ENCODE results near the gene TLR8.
A peak's percentile ranks its signal among the peaks of the same experiment; 100 is the strongest.
"Not testable (repeated sequence)": the region's sequence is repeated elsewhere in the genome, so short reads cannot be mapped to it uniquely, and the experiment has no call there.

Gene TLR8

DNA sequence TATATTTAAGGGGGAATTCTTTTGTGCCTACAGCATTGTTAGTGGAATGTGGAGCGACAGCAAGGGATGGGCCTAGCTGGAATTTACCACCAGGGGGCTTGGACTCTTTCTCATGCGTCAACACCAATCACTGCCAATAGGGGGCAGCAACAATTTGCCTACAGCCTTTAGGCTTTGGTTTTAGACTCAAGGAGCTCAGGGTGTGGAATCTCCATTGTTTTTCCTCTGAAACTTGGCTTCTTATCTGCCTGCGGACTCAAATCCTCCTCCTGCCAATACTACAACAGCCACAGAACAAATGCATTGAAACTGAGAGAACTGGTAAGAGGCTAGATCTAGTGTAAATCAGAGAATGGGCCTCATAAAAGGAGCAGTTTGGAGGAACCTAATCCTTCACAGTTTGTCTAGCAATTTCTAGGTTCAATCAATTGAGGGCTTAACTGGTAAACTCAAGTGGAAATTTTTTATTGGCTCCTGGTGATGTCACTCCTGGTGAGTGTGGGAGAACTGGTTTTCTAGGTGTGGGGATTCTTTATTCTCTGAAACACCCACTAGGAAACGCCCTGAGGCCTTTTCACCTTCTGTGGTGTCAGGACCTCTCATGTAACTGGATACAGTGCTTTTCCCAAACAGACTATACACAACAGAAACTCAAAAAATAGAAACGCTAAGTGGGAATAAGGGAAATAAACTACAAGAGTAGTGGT lies 40.6 kb downstream of the TLR8 start:
- ATAC-seq (peak; percentile 10), DNase-seq (peak; percentile 76)

GRCh38 chrX:12947545-12948235 lies 41.3 kb downstream of the TLR8 start:
- DNase-seq (no peak), ATAC-seq (no peak)

DNA sequence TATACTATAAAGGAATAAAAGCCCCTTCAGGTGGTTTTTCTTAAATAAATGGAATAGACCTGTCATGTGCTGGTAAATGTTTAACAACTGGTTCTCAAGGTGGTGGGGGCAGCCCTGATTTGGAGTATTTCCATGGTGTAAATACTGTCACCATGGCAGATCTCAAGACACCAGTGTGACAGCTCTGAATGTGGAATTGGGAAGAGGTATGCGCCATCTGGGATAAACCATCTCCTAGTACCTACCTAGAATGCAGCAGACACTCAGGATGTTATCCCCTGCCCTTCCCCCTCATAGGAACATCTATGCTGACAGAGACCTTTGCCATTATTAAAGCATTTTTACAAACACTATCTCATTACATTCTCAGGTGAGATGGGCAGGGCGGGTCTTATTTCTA lies 42.1 kb downstream of the TLR8 start:
- ATAC-seq = no peak
- no peak for DNase-seq

GRCh38 chrX:12949205-12949926 lies 42.9 kb downstream of the TLR8 start:
- DNase-seq (no peak), ATAC-seq (no peak)

DNA sequence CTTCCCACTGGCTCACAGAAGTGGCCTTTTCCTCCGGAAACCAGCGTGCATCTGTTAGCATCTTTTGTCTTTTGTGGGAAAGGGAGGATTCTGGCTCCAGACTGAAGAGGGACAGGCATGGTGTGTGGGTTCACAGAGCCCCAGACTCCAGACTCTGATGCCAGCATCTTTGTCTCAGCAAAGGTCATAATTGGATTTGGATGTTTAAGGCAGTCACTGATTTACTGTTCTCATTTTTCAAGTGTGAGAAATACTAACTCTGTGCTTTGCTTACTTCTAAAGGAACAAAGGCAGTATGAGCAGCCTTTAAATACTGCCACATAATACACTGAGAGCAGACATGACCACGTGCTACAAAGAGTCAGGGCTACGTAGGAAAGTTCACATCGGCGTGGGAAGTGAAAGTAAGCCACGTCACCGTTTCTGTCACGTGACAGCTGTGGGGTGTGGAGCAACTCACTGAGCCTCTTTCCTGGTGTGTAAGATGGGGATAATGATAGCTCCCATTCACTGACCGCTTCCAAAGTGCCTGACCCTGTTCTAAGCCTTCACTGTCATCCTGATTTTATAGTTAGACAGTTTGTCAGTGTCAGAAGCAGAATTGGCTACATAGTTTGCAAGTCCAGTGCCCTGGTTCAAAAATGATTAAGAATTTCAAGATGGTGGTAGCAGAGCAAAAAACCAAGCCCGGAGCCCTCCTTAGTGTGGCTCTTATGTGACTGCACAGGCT lies 43.7 kb downstream of the TLR8 start:
- DNase-seq = peak; percentile 83
- ATAC-seq = peak; percentile 53

- ATAC-seq (peak; percentile 75), DNase-seq (peak; percentile 73)
These were observed 44.6 kb downstream of the TLR8 start for GRCh38 chrX:12950851-12951594.

GRCh38 chrX:12951595-12951975 lies 45.2 kb downstream of the TLR8 start:
- ATAC-seq (no peak), DNase-seq (no peak)

GRCh38 chrX:12953420-12953819 lies 47.0 kb downstream of the TLR8 start:
- DNase-seq (no peak), ATAC-seq (no peak)

DNA sequence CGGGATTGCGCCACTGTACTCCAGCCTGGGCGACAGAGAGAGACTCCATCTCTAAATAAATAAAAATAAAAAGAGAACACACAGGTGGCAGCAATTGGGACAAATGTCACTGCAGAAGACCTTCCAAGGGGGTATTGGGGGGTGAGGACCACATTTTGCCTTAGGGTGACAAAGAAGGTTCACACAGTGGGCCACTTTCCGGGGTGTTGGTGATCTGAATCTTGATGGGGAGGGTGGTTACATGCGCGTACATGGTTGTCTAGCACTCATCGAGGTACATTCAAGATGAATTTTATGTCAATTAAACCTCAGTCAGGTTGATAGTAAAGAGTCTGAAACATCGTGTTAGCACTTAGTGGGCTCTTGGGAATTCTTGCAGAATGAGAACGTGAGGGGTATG lies 48.0 kb downstream of the TLR8 start:
- ATAC-seq = no peak
- no peak for DNase-seq

DNA sequence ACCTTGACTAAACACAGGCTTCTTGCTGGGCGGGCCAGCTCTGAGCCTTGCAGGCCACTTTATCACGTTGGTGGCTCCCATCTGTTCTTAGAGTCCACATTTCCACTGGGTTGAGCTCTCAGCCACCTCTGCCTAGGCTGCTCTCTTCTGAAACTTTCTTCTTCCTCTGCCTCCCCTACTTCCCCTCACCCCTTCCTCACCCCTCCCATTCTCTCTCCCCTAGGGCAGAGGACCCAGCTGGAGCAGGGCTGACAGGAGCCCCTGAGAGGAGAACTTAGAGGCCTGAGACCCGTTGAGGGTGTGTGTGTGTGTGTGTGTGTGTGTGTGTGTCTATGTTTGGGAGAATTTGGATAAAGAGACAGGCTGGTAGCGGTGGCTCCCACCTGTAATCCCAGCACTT lies 48.6 kb downstream of the TLR8 start:
- DNase-seq (no peak), ATAC-seq (no peak)

DNA sequence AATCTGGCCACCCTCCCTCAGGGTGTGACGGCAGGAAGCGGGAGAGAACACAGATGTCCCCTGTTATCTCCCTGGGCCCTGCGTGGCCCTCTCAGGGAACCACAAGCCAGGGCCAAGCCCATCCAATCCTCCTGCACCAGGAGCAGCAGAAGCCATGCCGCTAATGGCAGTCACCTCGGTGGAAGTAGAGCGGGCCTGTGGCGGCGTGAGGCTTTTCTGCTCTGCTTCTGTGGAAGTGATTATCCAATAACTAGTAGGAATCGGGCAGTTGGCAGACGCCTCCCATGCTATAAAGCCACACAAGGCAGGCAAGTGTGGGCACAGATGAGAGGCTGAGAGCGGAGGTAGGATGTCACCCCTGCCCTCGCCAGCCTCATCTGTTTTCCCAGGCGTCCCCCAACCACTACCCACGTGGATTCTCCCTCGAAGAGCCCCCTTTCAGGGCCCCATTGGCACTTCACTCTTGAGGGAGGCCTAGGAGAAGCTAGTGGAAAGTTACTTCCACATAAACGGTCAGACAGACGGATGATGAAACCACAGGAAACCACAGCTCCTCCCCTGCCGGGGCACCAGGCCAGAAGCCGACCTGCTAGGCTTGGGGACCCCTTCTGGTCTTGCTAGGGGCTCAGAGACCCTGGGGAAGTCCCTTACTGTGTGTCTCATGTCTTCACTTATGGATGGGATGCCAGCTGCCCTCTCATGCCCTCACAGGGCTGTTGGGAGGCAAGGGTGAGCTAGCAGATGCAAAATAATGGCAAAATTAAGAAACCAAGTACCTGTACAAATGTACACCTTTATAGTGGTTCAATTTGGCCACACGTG lies 49.7 kb downstream of the TLR8 start:
- DNase-seq (peak; percentile 76), ATAC-seq (peak; percentile 66)

GRCh38 chrX:12956704-12957534 lies 50.5 kb downstream of the TLR8 start:
- no peak for DNase-seq
- ATAC-seq = peak; percentile 65

DNA sequence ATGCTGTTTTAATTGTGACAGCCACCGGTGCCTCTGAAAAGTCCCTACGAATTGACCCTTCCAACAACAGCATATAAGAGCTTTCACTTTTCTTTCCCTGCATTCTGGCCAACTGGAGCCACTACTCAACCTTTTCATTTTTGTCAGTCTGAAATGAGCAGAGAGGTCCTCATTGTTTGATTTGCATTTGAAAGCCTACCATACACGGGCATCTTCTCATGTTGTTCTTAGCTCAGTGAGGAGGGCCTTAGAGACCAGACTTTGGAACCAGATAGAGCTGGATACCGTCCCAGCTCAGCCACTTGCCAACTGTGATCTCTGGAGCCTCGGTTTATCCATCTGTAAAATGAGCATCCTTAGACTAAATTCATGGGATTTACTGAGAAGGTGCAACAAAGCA lies 51.6 kb downstream of the TLR8 start:
- ATAC-seq = no peak
- no peak for DNase-seq

- DNase-seq (no peak), ATAC-seq (no peak)
These were observed 52.0 kb downstream of the TLR8 start for GRCh38 chrX:12958461-12958860.

- no peak for ATAC-seq
- DNase-seq = no peak
These were observed 54.8 kb downstream of the TLR8 start for GRCh38 chrX:12961196-12961718.

DNA sequence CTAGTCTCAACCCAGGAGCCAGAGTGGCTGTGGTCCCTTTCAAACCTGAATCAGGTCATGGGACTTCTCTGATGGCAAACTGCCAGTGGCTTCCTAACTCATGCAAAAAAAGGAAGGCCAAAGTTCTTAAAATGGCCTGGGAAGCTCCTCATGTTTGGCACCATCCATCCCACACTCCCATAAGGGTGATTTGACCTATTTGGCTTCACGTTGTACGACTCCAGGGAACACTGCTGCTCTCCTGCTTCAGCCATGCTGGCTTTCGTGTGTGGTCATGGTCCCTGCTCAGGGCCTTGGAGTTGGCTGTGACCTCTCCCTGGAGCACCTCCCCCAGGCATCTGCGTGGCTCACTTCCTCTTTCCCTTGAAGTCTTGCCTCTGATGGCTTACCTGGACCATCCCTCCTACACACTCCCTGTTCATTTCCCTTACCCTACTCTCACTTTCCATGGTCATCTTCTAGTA lies 55.7 kb downstream of the TLR8 start:
- DNase-seq (no peak), ATAC-seq (no peak)

- not testable (repeated sequence) for DNase-seq, ATAC-seq
These were observed 56.9 kb downstream of the TLR8 start for GRCh38 chrX:12963210-12963850.

DNA sequence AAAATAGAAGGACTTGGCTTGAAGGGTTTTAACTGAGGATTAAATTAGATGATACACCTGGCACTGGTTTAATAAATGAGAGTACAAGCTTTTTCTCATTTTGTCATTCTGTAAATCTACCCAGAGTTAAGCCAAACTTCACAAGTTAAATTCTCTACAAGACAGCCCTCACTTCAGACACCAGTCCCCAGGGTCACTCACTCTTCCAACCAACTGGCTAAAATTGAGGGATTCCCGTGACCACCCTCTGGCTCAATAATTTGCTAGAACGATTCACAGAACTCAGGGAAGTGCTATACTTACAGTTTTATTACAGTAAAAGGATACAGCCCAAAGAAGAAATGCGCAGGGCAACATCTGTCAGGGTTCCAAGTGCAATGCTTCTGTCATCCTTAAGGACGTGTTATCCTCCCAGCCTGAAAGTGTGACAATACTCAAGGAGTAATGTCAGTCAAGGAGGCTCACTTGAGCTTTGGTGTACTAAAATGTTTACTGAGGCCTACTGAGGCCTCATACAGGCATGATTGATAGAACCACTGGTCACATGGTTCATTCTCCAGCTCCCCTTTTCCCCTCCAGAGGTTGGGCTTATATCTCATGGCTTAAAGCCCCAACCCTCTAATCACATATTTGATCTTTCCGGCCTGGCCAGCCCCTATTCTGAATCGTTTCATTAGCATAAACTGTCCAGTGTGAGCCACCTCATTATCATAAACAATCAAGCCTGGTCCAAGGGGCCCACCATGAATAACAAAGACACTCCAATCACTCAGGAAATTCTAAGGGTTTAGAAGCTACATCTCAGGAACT lies 58.9 kb downstream of the TLR8 start:
- no peak for DNase-seq
- no peak for ATAC-seq

All from stimulated activated naive CD8-positive, alpha-beta T cell treated with anti-CD3 and anti-CD28 coated beads, Interleukin-15, Interleukin-2, amounts not matched to agents 100 U/mL and 50 U/mL, for 24 hours (primary cell).